NCI-H2029 treated with DMSO at 0.1 percent for 48 hours (cell line): ENCODE measurements around the gene FXN.
A peak's percentile ranks its signal among the peaks of the same experiment; 100 is the strongest.
"Not testable (repeated sequence)": the region's sequence is repeated elsewhere in the genome, so short reads cannot be mapped to it uniquely, and the experiment has no call there.

ENCODE experiments used
- DNase-seq: peaks from one replicate; lab custom pipeline; 2025; lab: John Stamatoyannopoulos, UW

FXN gene

GRCh38 chr9:69104830-69105527, 69.4 kb downstream of the FXN start:
- DNase-seq, result peak; percentile 76

GRCh38 chr9:69107771-69108170, 72.2 kb downstream of the FXN start:
- no peak for DNase-seq

- not testable (repeated sequence) for DNase-seq
Measured at GRCh38 chr9:69108706-69109105, 73.2 kb downstream of the FXN start.

- no peak for DNase-seq
Measured at GRCh38 chr9:69109152-69109551, 73.6 kb downstream of the FXN start.

- DNase-seq, result not testable (repeated sequence)
Measured at GRCh38 chr9:69112646-69113045, 77.1 kb downstream of the FXN start.

- DNase-seq, result no peak
Measured at GRCh38 chr9:69115621-69116020, 80.1 kb downstream of the FXN start.

- no peak for DNase-seq
Measured at GRCh38 chr9:69118656-69119055, 83.1 kb downstream of the FXN start.

GRCh38 chr9:69120380-69121154, 85.0 kb downstream of the FXN start:
- DNase-seq, result peak; percentile 71

GRCh38 chr9:69121155-69122081, 85.9 kb downstream of the FXN start:
- peak; percentile 77 for DNase-seq

GRCh38 chr9:69122082-69122548, 86.6 kb downstream of the FXN start:
- DNase-seq, result peak; percentile 77

GRCh38 chr9:69122549-69123141, 87.1 kb downstream of the FXN start:
- DNase-seq, result peak; percentile 92

- DNase-seq, result no peak
Measured at GRCh38 chr9:69130456-69131441, 95.2 kb downstream of the FXN start.

GRCh38 chr9:69131682-69132081, 96.1 kb downstream of the FXN start:
- no peak for DNase-seq

- no peak for DNase-seq
Measured at GRCh38 chr9:69132361-69132760, 96.8 kb downstream of the FXN start.

GRCh38 chr9:69134412-69134811, 98.9 kb downstream of the FXN start:
- peak; percentile 50 for DNase-seq

- no peak for DNase-seq
Measured at GRCh38 chr9:69136185-69136584, 100.6 kb downstream of the FXN start.

- peak; percentile 13 for DNase-seq
Measured at GRCh38 chr9:69136779-69137178, 101.2 kb downstream of the FXN start.

GRCh38 chr9:69137311-69137710, 101.8 kb downstream of the FXN start:
- no peak for DNase-seq

- no peak for DNase-seq
Measured at GRCh38 chr9:69139596-69139995, 104.0 kb downstream of the FXN start.

GRCh38 chr9:69140123-69140735, 104.7 kb downstream of the FXN start:
- no peak for DNase-seq
